PC-9 (cell line): ENCODE results near the gene FKBP6.

Experiments
- CTCF ChIP-seq: fragments of 200-600 bp; sonication (generic); conservative IDR thresholded peaks from 2 replicates; pipeline ENCODE4 v1.6.1; 2017; ENCODE audit warnings: mixed run types, antibody characterized with exemption, mild to moderate bottlenecking, moderate library complexity
- EZH2 ChIP-seq: fragments of 200-600 bp; sonication (generic); IDR thresholded peaks from 2 replicates; pipeline ENCODE4 v1.8.0; 2017; ENCODE audit warnings: antibody characterized with exemption, low read depth

DNA sequence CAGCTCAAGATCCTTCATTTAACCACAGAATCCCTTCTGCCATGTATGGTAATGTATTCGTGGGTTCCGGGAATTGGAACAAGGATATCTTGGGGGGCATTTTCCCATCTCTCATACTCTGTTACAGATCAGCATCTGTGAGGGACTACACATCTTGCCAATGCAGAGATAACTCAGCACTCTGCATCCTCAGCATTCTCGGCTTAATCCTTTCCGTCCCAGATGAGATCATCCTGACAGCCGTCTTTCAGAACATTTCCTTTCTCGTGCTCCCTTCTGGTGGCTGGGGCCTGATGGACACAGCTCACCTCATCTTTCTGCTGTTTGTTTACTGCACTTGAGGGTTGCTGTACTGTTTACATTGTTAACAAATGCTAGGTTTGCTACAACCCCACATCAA is 25.3 kb downstream of the FKBP6 start:
- TF ChIP-seq CTCF (no peak), EZH2 (no peak)
